Naive B cell (primary cell): ENCODE results near the gene AKR7A2. TPM values are rescaled to one million over a fixed set of nuclear protein-coding genes. Genes with fewer than 3 reads are reported as not detected.

Experiments
- ATAC-seq, 2 donors: fragments of 150-1000 bp; cut with Tn5 transposase; 2 replicates each; pipeline ENCODE4 v1.10.0; 2021; ENCODE audit warnings: low read depth in 2 of 2, mild to moderate bottlenecking in 2 of 2, moderate library complexity in 2 of 2
- DNase-seq: peaks from one replicate; pipeline ENCODE4 v3.0.0; 2022
- H3K27ac Mint-ChIP-seq, 6 donors: one replicate each; pipeline ENCODE4 v1.8.0; 2020 to 2022; ENCODE audit warnings: mild to moderate bottlenecking in 6 of 6, mixed read lengths in 6 of 6, moderate library complexity in 5 of 6, inconsistent platforms in 2 of 6
- H3K27me3 Mint-ChIP-seq, 3 donors: one replicate each; pipeline ENCODE4 v1.8.0; 2021 to 2022; ENCODE audit warnings: mixed read lengths in 3 of 3, mild to moderate bottlenecking in 1 of 3
- H3K36me3 Mint-ChIP-seq, 2 donors: one replicate each; pipeline ENCODE4 v1.8.0; 2020 to 2022; ENCODE audit warnings: mixed read lengths in 2 of 2, inconsistent platforms in 1 of 2, mild to moderate bottlenecking in 1 of 2
- H3K4me1 Mint-ChIP-seq, 3 donors: one replicate each; pipeline ENCODE4 v1.8.0; 2020 to 2022; ENCODE audit warnings: mixed read lengths in 3 of 3, inconsistent platforms in 1 of 3, mild to moderate bottlenecking in 1 of 3, moderate library complexity in 1 of 3
- H3K4me3 Mint-ChIP-seq, 8 donors: one replicate each; pipeline ENCODE4 v1.8.0; 2020 to 2022; ENCODE audit warnings: mild to moderate bottlenecking in 8 of 8, mixed read lengths in 8 of 8, moderate library complexity in 8 of 8, inconsistent platforms in 2 of 8
- H3K9me3 Mint-ChIP-seq, 7 donors: one replicate each; pipeline ENCODE4 v1.8.0; 2020 to 2022; ENCODE audit warnings: mixed read lengths in 7 of 7, mild to moderate bottlenecking in 5 of 7, inconsistent platforms in 2 of 7, moderate library complexity in 1 of 7
- polyA plus RNA-seq, 6 donors: library from polyadenylated mRNA; unstranded; fragments of 300-500 nt; fragmentation: Illumina TruSeq; gene quantifications; one replicate each; pipeline ENCODE4 v1.2.3, GENCODE V29; 2021; ENCODE audit warnings: low read depth in 6 of 6

AKR7A2 gene
- polyA plus RNA-seq, 6 donors from 2014 or later, result 93.3 to 149 (median 105) TPM

GRCh38 chr1:19315378-19316198 lies 3.6 kb upstream of the AKR7A2 start:
- Mint-ChIP-seq H3K4me1 (peaks cover 54 to 74% (median 61%) of the 10 kb centered on the region in 3 donors), H3K9me3 (no peaks in the 10 kb centered on the region), H3K36me3 (no peaks in the 10 kb centered on the region), H3K4me3 (peak overlapping the region; percentile 72 to 90 (median 82)), H3K27ac (peak overlapping the region; percentile 85 to 97 (median 94)), H3K27me3 (no peaks in the 10 kb centered on the region)
- DNase-seq (peak; percentile 80), ATAC-seq (peak; percentile 69 to 75)

GRCh38 chr1:19313961-19314882 lies 2.3 kb upstream of the AKR7A2 start:
- Mint-ChIP-seq H3K4me1 (peaks cover 54 to 78% (median 61%) of the 10 kb centered on the region in 3 donors), H3K36me3 (no peaks in the 10 kb centered on the region), H3K9me3 (no peaks in the 10 kb centered on the region), H3K27ac (peak overlapping the region; percentile 66 to 97 (median 88)), H3K27me3 (no peaks in the 10 kb centered on the region), H3K4me3 (peak overlapping the region; percentile 55 to 92 (median 86))
- peak; percentile 7 to 12 for ATAC-seq
- peak; percentile 51 for DNase-seq

- H3K27ac Mint-ChIP-seq, result peak overlapping the region in 5 of 6 donors; percentile 85 to 97 (median 92)
- H3K9me3 Mint-ChIP-seq, result no peaks in the 10 kb centered on the region
- ATAC-seq, result no peak
- H3K36me3 Mint-ChIP-seq, result no peaks in the 10 kb centered on the region
- peak overlapping the region; percentile 77 to 92 (median 87) for H3K4me3 Mint-ChIP-seq
- H3K4me1 Mint-ChIP-seq, result peaks cover 57 to 80% (median 61%) of the 10 kb centered on the region in 3 donors
- H3K27me3 Mint-ChIP-seq, result no peaks in the 10 kb centered on the region
- DNase-seq, result no peak
These were observed 1.7 kb upstream of the AKR7A2 start for GRCh38 chr1:19313636-19313959.

- Mint-ChIP-seq H3K27ac (peak overlapping the region in 5 of 6 donors; percentile 85 to 97 (median 89)), H3K4me1 (peaks cover 53 to 76% (median 61%) of the 10 kb centered on the region in 3 donors), H3K9me3 (no peaks in the 10 kb centered on the region), H3K27me3 (no peaks in the 10 kb centered on the region), H3K4me3 (peak overlapping the region; percentile 77 to 92 (median 87)), H3K36me3 (peaks cover 0 to under 1% of the 10 kb centered on the region in 2 donors)
- DNase-seq (no peak), ATAC-seq (no peak)
These were observed 1.1 kb upstream of the AKR7A2 start for GRCh38 chr1:19312782-19313635.

DNA sequence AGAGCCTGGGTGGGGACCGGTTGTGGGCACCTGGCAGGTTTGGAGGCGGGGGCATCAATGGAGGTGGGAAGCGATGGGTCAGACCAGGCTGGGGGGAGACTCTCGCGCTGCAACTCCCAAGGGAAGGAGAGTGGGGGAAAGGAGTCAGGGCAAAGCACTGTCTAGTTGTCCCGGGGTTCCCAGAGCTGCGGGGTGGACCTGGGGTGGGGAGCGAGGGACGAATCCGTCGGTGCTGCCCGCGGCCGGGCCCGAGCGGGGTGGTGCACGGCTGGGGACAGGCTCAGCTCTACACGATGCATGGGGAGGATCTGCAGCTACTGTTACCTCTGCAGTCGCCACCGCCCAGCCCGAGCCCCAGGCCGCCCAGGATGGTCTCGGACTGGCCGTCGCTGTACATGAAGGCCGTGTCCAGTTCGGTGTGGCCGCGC lies 427 bp downstream of the AKR7A2 start:
- H3K36me3 Mint-ChIP-seq, result peaks cover 0 to 9% of the 10 kb centered on the region in 2 donors
- H3K4me3 Mint-ChIP-seq, result peak overlapping the region; percentile 84 to 95 (median 90)
- ATAC-seq, result no peak
- H3K9me3 Mint-ChIP-seq, result no peaks in the 10 kb centered on the region
- no peak for DNase-seq
- H3K4me1 Mint-ChIP-seq, result peaks cover 55 to 62% (median 55%) of the 10 kb centered on the region in 3 donors
- no peaks in the 10 kb centered on the region for H3K27me3 Mint-ChIP-seq
- peak overlapping the region in 5 of 6 donors; percentile 10 to 96 (median 86) for H3K27ac Mint-ChIP-seq

GRCh38 chr1:19310720-19311502 lies 1.0 kb downstream of the AKR7A2 start:
- Mint-ChIP-seq H3K27ac (peak overlapping the region; percentile 10 to 96 (median 78)), H3K4me3 (peak overlapping the region; percentile 84 to 95 (median 90)), H3K9me3 (no peaks in the 10 kb centered on the region), H3K27me3 (no peaks in the 10 kb centered on the region), H3K36me3 (peaks cover 0 to 9% of the 10 kb centered on the region in 2 donors), H3K4me1 (peaks cover 49 to 56% (median 49%) of the 10 kb centered on the region in 3 donors)
- no peak for DNase-seq
- ATAC-seq, result no peak

GRCh38 chr1:19310061-19310460 lies 1.9 kb downstream of the AKR7A2 start:
- H3K36me3 Mint-ChIP-seq, result peaks cover 7 to 17% of the 10 kb centered on the region in 2 donors
- no peak for ATAC-seq
- no peaks in the 10 kb centered on the region for H3K9me3 Mint-ChIP-seq
- H3K27ac Mint-ChIP-seq, result no peak overlapping the region
- peak overlapping the region; percentile 10 to 94 (median 64) for H3K4me3 Mint-ChIP-seq
- no peaks in the 10 kb centered on the region for H3K27me3 Mint-ChIP-seq
- no peak for DNase-seq
- H3K4me1 Mint-ChIP-seq, result peaks cover 41 to 48% (median 41%) of the 10 kb centered on the region in 3 donors

GRCh38 chr1:19309123-19309813 lies 2.7 kb downstream of the AKR7A2 start:
- Mint-ChIP-seq H3K9me3 (no peaks in the 10 kb centered on the region), H3K27me3 (no peaks in the 10 kb centered on the region), H3K4me3 (peak overlapping the region in 5 of 8 donors; percentile 57 to 81 (median 69)), H3K36me3 (peaks cover 15 to 24% of the 10 kb centered on the region in 2 donors), H3K27ac (peak overlapping the region in 1 of 6 donors; percentile 33), H3K4me1 (peaks cover 33 to 40% (median 34%) of the 10 kb centered on the region in 3 donors)
- no peak for DNase-seq
- no peak for ATAC-seq

GRCh38 chr1:19308509-19308907 lies 3.4 kb downstream of the AKR7A2 start:
- no peak for ATAC-seq
- Mint-ChIP-seq H3K27ac (no peak overlapping the region), H3K4me3 (peak overlapping the region in 2 of 8 donors; percentile 70 to 81), H3K9me3 (no peaks in the 10 kb centered on the region), H3K36me3 (peaks cover 19 to 28% of the 10 kb centered on the region in 2 donors), H3K4me1 (peaks cover 25 to 32% (median 27%) of the 10 kb centered on the region in 3 donors), H3K27me3 (no peaks in the 10 kb centered on the region)
- DNase-seq, result no peak

DNA sequence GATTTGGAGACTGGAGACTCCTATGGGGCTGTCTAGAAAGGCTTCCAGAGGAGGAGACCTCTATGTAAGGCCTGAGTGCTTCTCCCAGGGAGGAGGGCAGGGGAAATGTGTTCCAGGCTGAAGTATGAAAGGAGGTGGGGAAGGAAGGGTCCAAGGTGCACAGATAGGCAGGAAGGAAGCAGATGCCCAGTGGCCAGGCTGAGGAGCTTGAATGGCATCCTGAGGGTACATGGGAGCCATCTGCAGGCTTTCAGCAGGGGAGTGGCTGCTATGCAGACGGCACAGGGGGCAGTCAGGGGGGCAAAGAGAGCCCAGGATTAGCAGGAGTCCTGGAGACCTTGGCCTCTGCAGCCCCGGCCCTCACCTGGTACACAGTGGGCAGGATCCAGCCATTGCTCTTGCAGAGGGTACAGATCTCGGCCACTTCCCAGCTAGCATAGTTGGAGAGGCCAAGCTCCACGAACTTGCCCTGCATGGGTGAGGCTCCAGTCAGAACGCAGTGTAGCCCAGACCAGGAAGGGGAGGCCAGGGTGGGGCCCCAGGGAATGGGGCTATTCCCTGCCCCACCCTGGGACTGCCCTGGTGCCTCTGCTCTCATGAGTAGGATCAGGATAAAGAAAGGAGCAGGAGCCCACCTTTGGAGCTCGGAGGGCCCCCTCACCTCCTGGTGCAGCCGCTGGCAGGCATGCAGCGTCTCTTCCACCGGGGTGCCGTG lies 4.0 kb downstream of the AKR7A2 start:
- no peaks in the 10 kb centered on the region for H3K27me3 Mint-ChIP-seq
- no peak overlapping the region for H3K27ac Mint-ChIP-seq
- peak overlapping the region in 1 of 8 donors; percentile 81 for H3K4me3 Mint-ChIP-seq
- DNase-seq (no peak), ATAC-seq (no peak)
- H3K4me1 Mint-ChIP-seq, result peaks cover 20 to 27% (median 21%) of the 10 kb centered on the region in 3 donors
- no peaks in the 10 kb centered on the region for H3K9me3 Mint-ChIP-seq
- H3K36me3 Mint-ChIP-seq, result peaks cover 22 to 32% of the 10 kb centered on the region in 2 donors

GRCh38 chr1:19306941-19307340 lies 5.0 kb downstream of the AKR7A2 start:
- no peaks in the 10 kb centered on the region for H3K27me3 Mint-ChIP-seq
- no peaks in the 10 kb centered on the region for H3K9me3 Mint-ChIP-seq
- DNase-seq (no peak), ATAC-seq (no peak)
- H3K4me1 Mint-ChIP-seq, result peaks cover 14 to 23% (median 17%) of the 10 kb centered on the region in 3 donors
- H3K27ac Mint-ChIP-seq, result peak overlapping the region in 1 of 6 donors; percentile 37
- H3K36me3 Mint-ChIP-seq, result peaks cover 22 to 32% of the 10 kb centered on the region in 2 donors
- no peak overlapping the region for H3K4me3 Mint-ChIP-seq
